ENCODE results near the gene ZNF587. TPM values are rescaled to one million over a fixed set of nuclear protein-coding genes. Genes with fewer than 3 reads are reported as not detected.
"Not testable (repeated sequence)": the region's sequence is repeated elsewhere in the genome, so short reads cannot be mapped to it uniquely, and the experiment has no call there.

ZNF587 gene
- total RNA-seq (2021; fragmentation: NEBNext Ultra II Directional; extraction: Animal tissue kit (Norgen Biotek cat#: 25700)) = 41.5 and 42.1 TPM in 2 replicates
- 17.4 and 18.1 TPM in 2 replicates for polyA plus RNA-seq (2011; rRNA removed)
- polyA plus RNA-seq (2011; cell fraction: cytosol; rRNA removed) = 16.2 TPM
- 20.1 TPM for polyA plus RNA-seq (2011; cell fraction: nucleus; rRNA removed)
- 16.8 to 19.8 TPM (median 18.6 TPM) in 4 replicates for polyA plus RNA-seq (2012, experiment 1 of 2)
- polyA plus RNA-seq (2012, experiment 2 of 2) = 4.3 TPM
- 19.7 TPM for polyA plus RNA-seq (2013, experiment 1 of 2)
- 17.0 TPM for polyA plus RNA-seq (2013, experiment 2 of 2)
- polyA minus RNA-seq (2011; rRNA and poly(A)+ RNA removed) = 24.8 and 34.3 TPM in 2 replicates
- 20.0 TPM for polyA minus RNA-seq (2011; cell fraction: cytosol; rRNA and poly(A)+ RNA removed)
- 24.2 TPM for polyA minus RNA-seq (2011; cell fraction: nucleus; rRNA and poly(A)+ RNA removed)
- long read RNA-seq, experiment 1, partial matches to known transcripts = 0 of 11 reads
- long read RNA-seq, experiment 1, other reads (novel, unspliced or antisense) = 11 of 11 reads
- long read RNA-seq, experiment 2 = 0 reads

- peak within 1 kb of the TSS; percentile 71 to 88 for H3K4me2 ChIP-seq (ENCODE audit: insufficient read depth in 1 of 2, low read depth in 2 of 2, low read length in 2 of 2)
- H2BK12ac ChIP-seq (ENCODE audit: low read depth, low read length) = 0 out of 2 replicates have a peak within 1 kb of the TSS, but pooled peaks have one; percentile 68
- H3K79me1 ChIP-seq (ENCODE audit: low read depth, low read length); H4K91ac ChIP-seq (replicated peaks; ENCODE audit: insufficient read length, low read length); H2AFZ ChIP-seq (ENCODE audit: low read length); H2BK20ac ChIP-seq (ENCODE audit: low read length); H3K23me2 ChIP-seq (ENCODE audit: low read depth, low read length); H4K20me1 ChIP-seq (replicated peaks in 1 of 2; ENCODE audit: control insufficient read depth in 1 of 2, insufficient read depth in 2 of 2, low read length in 2 of 2); H3K27me3 ChIP-seq (replicated peaks in 1 of 4; ENCODE audit: control insufficient read depth in 3 of 4, extremely low read depth in 1 of 4, insufficient read depth in 3 of 4, low read length in 3 of 4); H2BK15ac ChIP-seq (ENCODE audit: low read length); H3K4me1 ChIP-seq (replicated peaks in 1 of 4; ENCODE audit: control insufficient read depth in 3 of 4, insufficient read depth in 4 of 4, low read length in 3 of 4); H3K23ac ChIP-seq (ENCODE audit: insufficient read length); H2BK120ac ChIP-seq (replicated peaks; ENCODE audit: low read depth, low read length); CTCF ChIA-PET (ENCODE audit: partially characterized antibody); H3K14ac ChIP-seq (ENCODE audit: insufficient read length); H3K4ac ChIP-seq (replicated peaks; ENCODE audit: insufficient read length, low read depth, low read length); H2AK5ac ChIP-seq (ENCODE audit: low read depth, low read length); H3K9me3 ChIP-seq (ENCODE audit: insufficient read depth in 2 of 2, low read depth in 1 of 2, low read length in 1 of 2): not testable (repeated sequence)
- FAIRE-seq = peak; percentile 72
- H2BK5ac ChIP-seq (ENCODE audit: low read depth, low read length) = peak within 1 kb of the TSS; percentile 52; the same call in 1 of the 2 replicates
- POLR2A ChIA-PET (ENCODE audit: partially characterized antibody) = interaction anchor here (0.6 to 10.6 kb wide), 25 partner anchors 8 to 334 kb away, joined by 3 to 103 read pairs (median 4); partner anchors contain the start of genes ZNF154, ZNF417, ZNF549 and ZNF552
- H3K79me2 ChIP-seq (ENCODE audit: control insufficient read depth in 1 of 2, insufficient read depth in 2 of 2, low read length in 2 of 2) = peaks cover 0 to 54% of the 10 kb centered on the region in 2 experiments; a peak in 3 of 4 replicates
- H3K56ac ChIP-seq (replicated peaks; ENCODE audit: insufficient read length, low read depth, low read length) = peak within 1 kb of the TSS; percentile 30
- H4K5ac ChIP-seq (ENCODE audit: insufficient read length, low read depth, low read length) = peak within 1 kb of the TSS; percentile 15
- H3K18ac ChIP-seq (ENCODE audit: extremely low read depth, low read length) = 0 out of 2 replicates have a peak within 1 kb of the TSS, but pooled peaks have one; percentile 36
- H3K27ac ChIP-seq (ENCODE audit: low read depth, low read length) = peak within 1 kb of the TSS; percentile 83
- peak within 1 kb of the TSS; percentile 82 to 94 (median 89) for H3K9ac ChIP-seq (replicated peaks in 1 of 4; ENCODE audit: extremely low read depth in 1 of 4, low read depth in 3 of 4, low read length in 3 of 4)
- DNase-seq (ENCODE audit: low read depth in 1 of 2, low spot score in 2 of 2) = peak in 1 of 2 experiments; percentile 78
- H4K8ac ChIP-seq (ENCODE audit: extremely low read depth, insufficient read depth, low read length) = peak within 1 kb of the TSS; percentile 93; the same call in 1 of the 2 replicates
- WGBS, 2 experiments (ENCODE audit: extremely low coverage in 1 of 2, insufficient coverage in 1 of 2, insufficient read length in 1 of 2, insufficient replicate concordance in 2 of 2, low coverage in 1 of 2, low lambda C conversion rate in 2 of 2, missing lambda C conversion rate in 1 of 2) = 2% methylated on average over 42 of the region's 42 CpGs; no CpG with 5 or more reads in 1 of the 2 experiments
- H3K36me3 ChIP-seq (ENCODE audit: control insufficient read depth in 2 of 4, insufficient read depth in 4 of 4, low read length in 3 of 4) = peaks cover 0 to 23% (median 2%) of the 10 kb centered on the region in 4 experiments; a peak in 5 of 8 replicates
- H3K4me3 ChIP-seq (ENCODE audit: extremely low read depth in 1 of 4, insufficient read depth in 2 of 4, low read depth in 3 of 4, low read length in 4 of 4) = peak within 1 kb of the TSS; percentile 79 to 81 (median 79)
- TF ChIP-seq YY1 (IDR thresholded peaks at IDR 0.05; ENCODE audit: low read depth, low read length) (peak; percentile 79), POLR2A (IDR thresholded peaks at IDR 0.05; ENCODE audit: control extremely low read depth in 1 of 2, low read depth in 2 of 2, low read length in 2 of 2) (peak; percentile 65 to 95), USF2 (IDR thresholded peaks at IDR 0.05; ENCODE audit: low read length) (peak; percentile 6; the same call in 1 of the 2 replicates), MAX (IDR thresholded peaks at IDR 0.05) (peak; percentile 85), SIX5 (IDR thresholded peaks at IDR 0.05; ENCODE audit: low read depth, low read length) (peak; percentile 72), SIN3A (conservative IDR thresholded peaks at IDR 0.05 in 1 of 2, IDR thresholded peaks at IDR 0.05 in 1 of 2; ENCODE audit: low read depth in 1 of 2, low read length in 2 of 2) (peak; percentile 82 to 90; a peak in 3 of 4 replicates), TBP (IDR thresholded peaks at IDR 0.05; ENCODE audit: low read depth, low read length) (peak; percentile 64; the same call in 1 of the 2 replicates), TAF1 (IDR thresholded peaks at IDR 0.05; ENCODE audit: low read depth, low read length) (peak; percentile 85)
Observed at GRCh38 chr19:57849666-57850473, at the start of gene ZNF587. Gene ZNF587, plus strand, starts transcription at chr19:57849859. Its CDS starts 180 bp downstream, at chr19:57850039.

Measured in H1 (cell line).